ENCODE data around the gene ZNF48. TPM values are rescaled to one million over a fixed set of nuclear protein-coding genes. Genes with fewer than 3 reads are reported as not detected.

The ZNF48 gene
- total RNA-seq, 1 donor from 2014 or later = 11.8 TPM

GRCh38 chr16:30439720-30440348 lies 44.6 kb downstream of the ZNF48 start:
- DNase-seq (ENCODE audit: low spot score) = no peak

DNA sequence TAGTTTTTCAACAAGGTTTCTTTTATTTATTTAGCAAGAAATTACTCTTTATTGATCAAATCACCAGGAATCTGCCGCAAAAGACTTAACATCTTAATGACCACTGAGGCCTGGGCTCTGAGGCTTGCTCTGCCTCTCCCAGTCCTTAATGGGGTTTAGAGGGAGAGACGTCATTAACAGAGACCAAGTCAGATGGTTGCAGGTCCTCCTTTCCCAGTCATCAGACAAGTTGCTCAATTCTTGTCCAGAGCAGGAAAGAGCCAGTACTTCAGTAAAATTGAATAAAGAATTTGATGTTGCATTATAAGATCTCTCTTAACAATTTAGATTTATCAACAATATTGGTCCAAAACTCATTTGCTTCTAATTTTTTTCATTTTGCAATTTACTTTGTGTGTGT lies 48.4 kb downstream of the ZNF48 start:
- DNase-seq (ENCODE audit: low spot score) = no peak

DNA sequence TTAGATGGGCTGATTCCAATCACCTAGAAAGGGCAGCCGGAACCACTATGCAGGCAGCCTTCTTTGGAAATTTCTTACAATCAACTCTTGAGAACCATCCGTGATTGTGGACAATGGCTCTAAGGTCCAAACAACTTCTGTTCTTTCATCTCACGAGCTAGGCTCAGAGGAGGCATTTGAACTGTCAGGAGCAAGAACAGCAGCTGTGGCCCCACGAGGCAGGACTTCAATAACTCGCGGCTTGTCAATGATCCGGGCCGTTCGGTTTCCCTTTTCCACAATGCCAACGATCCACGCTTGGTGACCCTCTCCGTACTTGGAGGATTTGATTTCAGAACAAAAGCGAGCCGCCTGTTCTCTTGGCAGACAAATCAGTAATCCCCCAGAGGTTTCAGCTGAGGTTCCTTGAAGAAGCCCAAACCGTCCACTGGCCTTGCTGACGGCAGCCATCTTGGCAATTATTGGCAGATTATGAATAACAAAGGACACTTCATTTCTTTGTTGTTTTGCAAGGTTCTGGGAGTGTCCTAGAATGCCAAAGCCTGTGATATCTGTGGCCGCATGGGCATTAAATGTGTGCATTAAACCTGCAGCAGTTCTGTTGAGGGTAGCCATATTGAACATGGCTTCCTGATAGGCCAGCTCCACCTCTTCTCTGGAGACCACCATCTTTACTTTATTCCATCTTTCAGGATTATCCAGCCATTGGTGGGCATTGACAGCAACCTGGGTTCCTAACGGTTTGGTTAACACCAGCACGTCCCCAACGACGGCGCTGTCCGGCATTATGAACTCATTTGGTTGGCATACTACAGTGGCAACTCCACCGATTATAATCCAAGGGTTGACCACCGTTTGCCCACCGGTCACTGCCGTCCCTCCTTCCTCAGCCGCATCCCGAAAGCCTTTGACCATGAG lies 49.3 kb downstream of the ZNF48 start:
- DNase-seq (ENCODE audit: low spot score) = no peak

DNA sequence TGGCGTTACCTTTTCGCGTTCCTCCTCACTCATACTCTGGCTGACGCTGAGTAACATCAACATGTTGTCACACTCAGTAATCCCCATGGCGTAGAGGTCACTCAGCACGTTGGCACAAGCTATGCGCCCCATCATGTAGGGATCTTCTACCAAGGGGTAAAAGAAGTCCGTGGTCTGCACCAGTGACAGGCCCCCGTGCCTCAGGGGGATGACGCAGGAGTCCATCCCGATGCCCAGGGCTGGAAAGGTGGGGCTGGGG lies 49.9 kb downstream of the ZNF48 start:
- DNase-seq (ENCODE audit: low spot score) = no peak

DNA sequence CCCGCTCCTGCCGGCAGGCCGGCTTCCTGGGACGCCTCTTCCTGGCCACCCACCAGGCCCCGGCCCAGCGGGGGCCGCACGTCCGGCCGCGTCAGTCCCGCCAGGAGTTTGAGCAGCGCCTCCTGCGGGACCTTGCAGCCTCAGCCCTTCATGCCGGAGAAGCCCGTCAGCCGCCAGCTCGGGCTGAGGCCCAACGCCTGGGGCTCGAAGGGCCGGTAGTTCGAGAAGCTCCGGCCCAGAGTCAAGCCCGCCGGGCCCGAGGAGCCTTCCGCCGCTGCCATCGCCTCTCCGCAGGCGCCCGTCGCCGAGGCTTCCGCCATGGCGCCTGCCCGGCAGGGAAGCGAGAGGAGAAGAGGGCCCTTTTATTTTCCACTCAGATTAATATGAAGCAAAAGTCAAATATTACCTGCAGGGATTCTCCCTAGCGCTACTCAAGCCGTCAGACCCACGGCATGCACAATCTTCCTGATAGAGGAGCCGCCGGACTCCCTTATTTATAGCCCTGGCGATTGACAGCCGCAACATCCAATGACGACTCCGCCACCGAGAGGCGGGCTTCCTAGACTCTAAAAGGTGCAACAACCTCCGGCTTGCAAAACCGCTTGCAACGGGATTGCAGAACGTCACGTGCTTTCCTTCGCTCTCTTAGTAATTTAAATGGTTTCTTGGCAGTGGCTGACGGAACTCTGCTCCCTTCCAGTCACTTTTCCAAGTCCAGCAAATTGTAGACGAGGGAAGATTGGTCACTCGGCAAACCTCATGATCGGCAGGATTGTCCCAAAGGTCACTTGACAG lies 50.4 kb downstream of the ZNF48 start, which contains the start of gene SEPHS2:
Gene SEPHS2 (minus strand): TSS at position 467 of the 795 bp plus-strand sequence. CDS start 147 bp downstream, at position 320.
- peak; percentile 99 for DNase-seq (ENCODE audit: low spot score)

DNA sequence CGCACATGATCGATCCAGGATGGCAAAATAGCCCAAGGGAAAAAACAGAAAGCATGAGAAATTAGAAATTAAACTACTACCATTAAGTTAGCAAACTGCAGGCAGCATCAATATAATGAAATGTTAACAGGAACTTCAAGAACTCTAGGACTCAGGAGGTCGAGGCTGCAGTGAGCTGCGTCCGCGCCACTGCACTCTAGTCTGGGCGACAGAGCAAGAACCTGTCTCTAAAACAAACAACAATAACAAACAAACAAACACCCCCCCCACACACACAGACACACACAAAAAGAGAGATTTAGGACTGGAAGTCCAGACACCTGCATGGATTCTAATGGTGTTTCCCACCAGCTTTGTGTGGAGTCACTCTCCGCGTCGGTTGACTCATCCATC lies 51.0 kb downstream of the ZNF48 start:
- DNase-seq (ENCODE audit: low spot score) = no peak

- peak; percentile 36 for DNase-seq (ENCODE audit: low spot score)
Observed at GRCh38 chr16:30447512-30448226, 52.4 kb downstream of the ZNF48 start.

GRCh38 chr16:30449116-30449435 lies 53.9 kb downstream of the ZNF48 start:
- no peak for DNase-seq (ENCODE audit: low spot score)

Other genes starting within 250 kb of the ZNF48 start
- gene CORO1A, start 211.8 kb upstream of the ZNF48 start, total RNA-seq = 58.5 TPM
- gene BOLA2B, start 201.8 kb upstream of the ZNF48 start, total RNA-seq = 59.4 TPM
- 70.4 TPM for gene SLX1A, start 201.5 kb upstream of the ZNF48 start, total RNA-seq
- 19.4 TPM for gene SULT1A3, start 196.2 kb upstream of the ZNF48 start, total RNA-seq
- gene NPIPB13, start 146.9 kb upstream of the ZNF48 start, total RNA-seq = 12.5 TPM
- 71.2 TPM for gene CD2BP2, start 40.1 kb upstream of the ZNF48 start, total RNA-seq
- 60.6 TPM for gene TBC1D10B, start 24.9 kb upstream of the ZNF48 start, total RNA-seq
- 1.3 TPM for gene MYL11, start 20.6 kb upstream of the ZNF48 start, total RNA-seq
- gene SEPTIN1, start 12.9 kb upstream of the ZNF48 start, total RNA-seq = 11.5 TPM
- gene ZNF771, start 12.2 kb downstream of the ZNF48 start, total RNA-seq = 21.9 TPM
- 53.3 TPM for gene DCTPP1, start 34.6 kb downstream of the ZNF48 start, total RNA-seq
- gene SEPHS2, start 50.5 kb downstream of the ZNF48 start, total RNA-seq = 112 TPM
- gene ITGAL, start 77.3 kb downstream of the ZNF48 start, total RNA-seq = 16.7 TPM
- 61.1 TPM for gene ZNF768, start 131.1 kb downstream of the ZNF48 start, total RNA-seq
- gene ZNF747, start 139.4 kb downstream of the ZNF48 start, total RNA-seq = 11.9 TPM
- 12.1 TPM for gene ZNF764, start 163.0 kb downstream of the ZNF48 start, total RNA-seq
- gene ZNF688, start 176.3 kb downstream of the ZNF48 start, total RNA-seq = 23.5 TPM
- 24.0 TPM for gene ZNF785, start 190.3 kb downstream of the ZNF48 start, total RNA-seq
- gene ZNF689, start 215.0 kb downstream of the ZNF48 start, total RNA-seq = 13.6 TPM